ENCODE results near the gene TJP3.
"Not testable (repeated sequence)": the region's sequence is repeated elsewhere in the genome, so short reads cannot be mapped to it uniquely, and the experiment has no call there.

TJP3 gene, protein sequence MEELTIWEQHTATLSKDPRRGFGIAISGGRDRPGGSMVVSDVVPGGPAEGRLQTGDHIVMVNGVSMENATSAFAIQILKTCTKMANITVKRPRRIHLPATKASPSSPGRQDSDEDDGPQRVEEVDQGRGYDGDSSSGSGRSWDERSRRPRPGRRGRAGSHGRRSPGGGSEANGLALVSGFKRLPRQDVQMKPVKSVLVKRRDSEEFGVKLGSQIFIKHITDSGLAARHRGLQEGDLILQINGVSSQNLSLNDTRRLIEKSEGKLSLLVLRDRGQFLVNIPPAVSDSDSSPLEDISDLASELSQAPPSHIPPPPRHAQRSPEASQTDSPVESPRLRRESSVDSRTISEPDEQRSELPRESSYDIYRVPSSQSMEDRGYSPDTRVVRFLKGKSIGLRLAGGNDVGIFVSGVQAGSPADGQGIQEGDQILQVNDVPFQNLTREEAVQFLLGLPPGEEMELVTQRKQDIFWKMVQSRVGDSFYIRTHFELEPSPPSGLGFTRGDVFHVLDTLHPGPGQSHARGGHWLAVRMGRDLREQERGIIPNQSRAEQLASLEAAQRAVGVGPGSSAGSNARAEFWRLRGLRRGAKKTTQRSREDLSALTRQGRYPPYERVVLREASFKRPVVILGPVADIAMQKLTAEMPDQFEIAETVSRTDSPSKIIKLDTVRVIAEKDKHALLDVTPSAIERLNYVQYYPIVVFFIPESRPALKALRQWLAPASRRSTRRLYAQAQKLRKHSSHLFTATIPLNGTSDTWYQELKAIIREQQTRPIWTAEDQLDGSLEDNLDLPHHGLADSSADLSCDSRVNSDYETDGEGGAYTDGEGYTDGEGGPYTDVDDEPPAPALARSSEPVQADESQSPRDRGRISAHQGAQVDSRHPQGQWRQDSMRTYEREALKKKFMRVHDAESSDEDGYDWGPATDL

DNA sequence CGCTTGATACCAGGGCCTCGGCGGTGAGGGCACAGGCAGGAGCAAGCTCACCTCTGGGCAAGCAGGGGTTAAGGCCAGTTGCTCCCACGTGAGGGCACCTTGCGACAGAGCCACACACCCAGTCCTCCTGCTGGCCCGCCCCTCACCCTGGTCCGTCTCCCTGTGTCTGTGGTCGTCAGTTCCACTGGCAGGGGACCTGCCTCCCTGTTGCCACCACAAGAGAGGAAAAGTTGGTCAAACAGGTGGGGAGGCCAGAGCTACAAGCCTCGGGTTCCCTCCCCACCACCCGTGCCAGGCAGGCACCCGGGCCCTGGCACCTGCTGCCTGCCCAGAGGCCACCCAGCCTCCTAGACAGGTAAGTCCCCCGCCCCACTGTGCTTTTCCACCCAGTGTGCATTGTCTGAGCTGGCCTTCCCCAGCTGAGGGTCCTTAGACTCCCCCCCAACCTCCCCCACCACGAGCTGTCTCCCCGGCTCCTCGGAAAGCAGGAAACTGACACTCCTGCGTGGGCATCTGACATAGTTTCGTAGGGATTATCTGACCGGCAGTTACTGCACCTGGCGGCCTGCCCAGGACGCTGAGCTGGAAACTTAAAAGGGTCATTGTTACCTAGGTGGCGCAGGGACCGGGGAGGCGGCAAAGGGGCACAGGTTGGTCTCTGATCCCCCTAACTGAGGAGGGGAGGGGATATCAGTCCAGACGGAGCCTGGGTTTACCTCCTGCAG, at the start of gene TJP3:
Gene TJP3 (plus strand): TSS at position 178 of the 725 bp plus-strand sequence. CDS start 20,049 bp downstream, outside the sequence.
- DNase-seq: no peak

DNA sequence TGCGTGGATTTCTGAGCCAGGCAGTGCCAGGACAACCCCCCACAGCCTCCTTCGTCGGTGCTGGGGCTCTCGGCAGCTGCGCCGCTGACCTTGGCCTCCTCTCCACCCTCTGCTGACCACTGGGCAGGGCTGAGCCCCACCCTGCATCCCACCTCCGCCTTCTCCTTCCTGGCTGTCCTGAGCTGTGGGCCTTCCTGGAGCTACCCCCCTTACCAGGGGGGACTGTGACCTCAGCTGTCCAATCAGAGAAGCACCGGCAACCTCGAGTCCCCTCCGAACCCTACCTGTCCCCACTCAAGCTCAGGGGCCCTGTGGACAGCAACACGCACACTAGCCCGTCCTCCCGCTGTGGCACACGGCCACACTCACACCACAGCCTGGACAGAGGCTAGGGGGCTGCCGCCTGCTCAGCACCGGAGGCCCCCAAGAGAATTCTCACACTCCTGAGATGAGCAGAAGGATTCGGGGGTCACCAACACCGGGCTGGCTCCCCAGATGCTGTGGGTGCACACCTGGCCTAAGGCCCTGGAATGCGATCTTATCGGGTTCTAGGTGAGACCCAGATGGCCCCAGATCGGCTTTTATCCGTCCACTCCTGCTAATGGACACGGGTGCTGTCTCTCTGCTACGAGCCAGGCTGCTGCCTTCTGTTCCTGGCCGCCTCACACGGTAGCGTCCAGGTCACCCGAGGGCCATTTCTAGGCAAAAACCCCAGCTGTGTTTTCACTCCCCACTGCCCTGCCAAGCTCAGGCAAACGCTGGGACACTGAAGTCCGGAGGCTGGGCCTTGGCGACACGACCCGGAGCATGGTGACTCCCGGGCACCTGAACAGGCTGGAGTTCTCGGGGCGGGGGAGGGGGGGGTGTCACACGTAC, 49.1 kb upstream of the TJP3 start:
- DNase-seq: no peak

DNA sequence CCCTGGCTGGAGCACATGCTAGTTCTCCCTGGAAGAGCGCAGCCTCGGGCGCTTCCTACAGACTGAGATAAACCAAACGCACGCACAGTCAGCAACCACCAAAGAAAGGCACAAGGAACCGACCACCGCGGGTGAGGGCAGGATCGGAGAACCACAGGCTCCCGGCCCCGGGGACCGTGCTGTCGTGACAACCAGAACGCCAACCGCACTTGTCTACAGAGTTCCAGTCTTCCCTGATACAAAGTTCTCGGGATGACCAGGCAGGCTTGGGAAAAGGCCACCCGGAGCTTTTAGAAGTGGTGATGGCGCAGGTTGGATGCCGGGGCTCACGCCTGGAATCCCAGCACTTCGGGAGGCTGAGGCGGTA, 48.5 kb upstream of the TJP3 start:
- no peak for DNase-seq

DNA sequence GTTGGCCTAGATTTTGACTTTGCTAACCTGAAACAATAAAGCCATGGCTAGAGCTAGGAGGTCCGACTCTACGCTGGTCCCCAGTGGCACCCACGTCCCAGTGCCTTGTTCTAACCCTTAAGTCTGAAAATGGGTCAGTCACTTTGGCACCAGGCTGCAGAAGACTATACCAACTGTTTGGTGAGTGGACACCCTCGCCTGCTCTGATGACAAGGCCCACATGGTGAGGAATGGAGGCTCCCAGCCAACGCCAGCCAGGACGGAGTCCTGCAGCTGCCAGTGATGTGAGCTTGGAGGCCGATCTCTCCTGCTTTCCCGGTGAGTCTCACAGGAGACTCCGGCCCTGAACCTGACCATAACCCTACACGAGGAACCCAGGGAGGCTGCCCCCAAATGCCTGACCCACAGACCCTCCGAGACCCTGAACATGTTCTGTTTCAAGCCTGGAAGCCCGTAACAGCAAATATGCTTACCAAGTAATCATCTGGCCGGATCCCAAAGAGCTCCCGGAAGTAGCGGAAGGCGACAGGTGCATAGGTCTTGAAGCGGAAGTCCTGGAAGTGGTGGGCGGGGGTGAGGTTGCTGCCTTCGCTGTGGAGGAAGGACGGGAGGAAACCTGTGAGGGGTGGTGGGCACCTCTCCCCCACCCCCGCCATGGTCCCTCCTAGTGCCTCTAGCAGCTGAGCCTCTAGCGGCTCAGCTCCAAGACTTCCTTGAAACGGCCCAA, 47.5 kb upstream of the TJP3 start:
- no peak for DNase-seq

DNA sequence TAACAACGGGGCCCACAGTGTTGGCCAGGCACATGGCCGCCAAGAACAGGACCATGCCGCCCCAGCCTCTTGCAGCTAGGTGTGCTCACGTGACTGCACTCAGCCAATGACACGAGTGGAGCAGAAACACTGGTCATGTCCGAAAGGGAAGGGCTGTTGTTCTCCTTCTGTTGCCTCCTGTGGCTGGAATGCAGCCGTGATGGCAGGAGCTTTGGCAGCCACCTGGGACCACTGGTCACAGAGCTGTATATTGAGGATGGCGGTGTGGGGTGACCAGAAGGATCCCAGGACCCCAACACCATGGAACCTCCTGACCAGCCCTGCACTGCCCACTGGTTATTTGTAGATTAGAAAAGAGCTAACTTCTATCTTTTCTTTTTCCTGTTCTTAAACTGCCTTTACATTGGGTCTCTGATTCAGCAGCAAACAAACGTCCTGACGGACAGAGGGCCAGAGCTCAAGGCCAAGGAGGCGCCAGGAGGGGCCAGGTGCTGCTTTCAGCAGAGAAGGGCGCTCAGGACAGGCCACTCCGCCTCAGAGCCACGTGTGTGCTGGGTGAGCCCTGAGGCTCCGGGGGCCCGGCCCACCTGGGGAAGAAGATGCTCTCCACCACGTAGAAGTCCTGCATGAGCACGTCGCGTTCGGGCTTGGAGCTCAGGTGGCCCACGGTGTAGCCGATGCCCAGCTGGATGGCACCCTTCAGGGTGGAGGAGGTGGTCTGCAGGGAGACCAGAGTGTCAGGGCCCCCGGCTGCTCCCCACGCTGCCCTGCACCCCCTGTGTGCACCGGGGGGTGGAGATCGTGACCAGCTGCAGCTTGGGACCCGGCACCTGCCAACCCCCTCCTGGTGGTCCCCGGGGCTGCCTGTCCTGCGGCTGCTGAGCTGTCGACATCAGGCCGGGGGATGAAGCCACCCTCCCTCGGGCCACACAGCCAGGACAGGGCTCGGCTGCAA, 46.6 kb upstream of the TJP3 start:
- DNase-seq: no peak

DNA sequence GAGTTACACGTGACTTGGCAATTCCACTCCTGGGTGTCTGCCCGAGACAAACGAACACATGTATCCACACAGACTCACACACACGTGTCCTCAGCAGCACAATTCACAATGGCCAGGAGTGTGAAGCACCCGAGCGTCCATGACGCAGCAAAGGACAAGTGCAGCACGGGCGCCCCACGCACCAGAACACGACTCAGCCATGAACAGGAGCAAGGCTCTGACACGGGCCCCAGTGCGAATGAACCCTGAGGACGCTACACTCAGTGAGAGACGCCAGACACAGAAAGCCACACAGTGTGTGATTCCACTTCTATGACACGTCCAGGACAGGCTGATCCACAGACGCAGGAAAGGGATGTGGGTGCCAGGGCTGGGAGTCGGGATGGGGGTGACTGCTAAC, 44.3 kb upstream of the TJP3 start:
- DNase-seq: no peak

DNA sequence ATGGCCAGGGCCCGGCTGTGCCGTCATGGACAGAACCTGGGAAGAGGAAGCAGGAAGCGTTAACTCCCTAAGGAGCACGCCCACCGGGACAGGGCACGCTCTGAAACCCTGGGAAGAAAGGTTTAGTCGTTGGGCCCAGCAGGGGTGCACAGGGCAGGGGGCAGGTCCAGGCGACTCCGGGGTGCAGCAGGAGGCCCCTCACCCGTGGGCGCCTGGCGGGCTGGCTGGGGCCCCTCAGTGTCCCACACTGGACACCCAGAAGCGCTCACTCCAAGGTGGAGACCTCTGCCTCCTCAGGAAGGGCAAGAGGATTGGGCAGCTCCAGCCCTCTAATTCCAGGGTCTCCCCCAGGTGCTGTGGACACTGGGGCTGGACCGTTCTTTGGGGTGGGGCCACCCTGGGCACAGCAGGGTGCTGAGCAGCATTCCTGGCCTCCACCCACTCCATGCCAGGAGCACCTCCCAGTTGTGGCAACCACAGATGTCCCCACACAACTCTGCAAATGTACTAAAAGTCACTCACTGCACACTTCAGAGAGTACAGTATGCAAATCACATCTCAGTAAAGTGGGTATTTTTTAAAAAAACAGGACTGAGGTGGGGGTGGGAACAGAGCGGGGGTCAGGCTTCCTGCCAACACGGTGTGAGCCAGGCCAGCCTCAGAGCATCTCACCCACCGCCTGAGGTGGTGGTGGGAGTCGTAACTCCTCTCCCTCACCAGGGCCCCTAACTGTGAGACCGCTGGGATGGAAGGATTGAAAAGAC, 43.1 kb upstream of the TJP3 start:
- DNase-seq: no peak

DNA sequence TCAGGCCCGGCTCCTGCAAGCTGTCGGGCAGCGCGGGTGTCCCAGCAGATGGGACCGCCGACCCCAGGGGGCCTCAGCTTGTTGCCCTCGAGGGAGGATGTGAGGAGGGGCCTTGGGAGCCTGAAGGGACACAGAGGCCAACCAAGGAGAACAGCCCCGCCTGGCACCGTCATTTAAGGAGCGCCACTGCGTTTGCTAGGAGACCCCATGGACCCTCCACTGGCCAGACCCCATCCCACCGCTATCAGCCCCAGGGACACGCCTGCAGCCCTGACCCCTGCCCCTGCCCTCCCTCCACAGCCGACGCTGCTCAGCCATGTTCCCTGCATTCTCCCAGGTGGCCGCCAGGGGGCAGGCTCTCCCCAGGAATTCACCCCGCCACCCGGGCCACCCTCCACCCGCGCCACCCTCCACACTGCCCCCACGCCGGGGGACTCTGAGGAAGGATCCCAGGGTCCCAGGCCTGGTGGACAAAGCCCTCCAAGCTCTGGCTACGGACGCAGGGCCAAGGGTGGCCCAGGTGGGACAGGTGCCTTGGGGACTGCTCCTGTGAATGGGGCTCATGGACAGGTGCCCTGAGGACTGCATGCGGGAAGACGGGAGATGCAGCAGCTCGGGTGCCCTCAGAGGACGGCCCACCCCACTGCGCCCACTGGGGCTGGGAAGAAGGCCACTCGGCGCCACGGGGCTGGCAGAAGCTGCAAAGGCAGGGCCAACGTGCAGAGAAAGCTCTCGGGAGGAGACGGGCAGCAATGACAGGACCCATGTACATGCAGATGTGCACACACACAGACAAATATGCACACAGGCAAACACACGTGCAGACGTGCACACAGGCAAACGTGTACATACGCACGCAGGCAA, 42.3 kb upstream of the TJP3 start:
- peak; percentile 66 to 77 for DNase-seq

DNA sequence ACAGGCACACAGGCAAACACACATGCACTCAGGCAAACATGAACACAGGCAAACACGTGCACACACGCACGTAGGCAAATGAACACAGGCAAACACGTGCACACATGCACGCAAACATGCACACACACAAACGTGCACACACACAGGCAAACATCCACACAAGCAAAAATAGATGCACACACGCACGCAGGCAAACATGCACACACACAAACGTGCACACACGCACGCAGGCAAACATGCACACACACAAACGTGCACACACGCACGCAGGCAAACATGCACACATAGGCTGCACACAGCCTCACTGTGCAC, 41.7 kb upstream of the TJP3 start:
- not testable (repeated sequence) for DNase-seq

DNA sequence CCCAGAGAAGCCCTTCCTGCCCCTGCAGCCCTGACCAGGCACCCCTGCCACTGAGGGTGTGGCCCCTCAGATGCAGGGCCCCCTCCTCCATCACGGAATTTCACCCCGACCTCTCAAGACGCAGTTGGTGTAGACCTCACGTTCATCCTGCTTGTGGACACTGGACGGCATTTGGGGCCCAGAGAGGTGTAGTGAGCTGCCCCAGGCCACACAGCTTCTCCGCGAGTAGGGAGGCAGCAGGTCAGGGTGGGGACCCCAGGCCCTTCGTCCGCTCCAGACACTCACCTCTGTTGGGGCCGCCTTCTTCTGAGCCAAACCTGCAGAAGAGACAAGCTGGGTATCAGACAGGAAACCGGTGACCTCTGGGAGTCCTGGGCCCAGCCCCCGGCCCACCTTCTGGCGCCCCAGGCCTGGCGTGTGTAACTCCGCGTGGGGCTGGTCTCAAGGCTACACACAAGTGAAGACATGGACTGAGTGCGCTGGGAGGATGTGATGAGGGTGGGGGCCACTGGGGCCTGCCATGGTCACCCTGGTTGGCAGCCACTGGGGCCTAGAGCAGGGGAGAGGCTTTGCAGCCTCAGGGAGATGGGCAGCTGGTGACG, 41.0 kb upstream of the TJP3 start:
- DNase-seq: no peak

DNA sequence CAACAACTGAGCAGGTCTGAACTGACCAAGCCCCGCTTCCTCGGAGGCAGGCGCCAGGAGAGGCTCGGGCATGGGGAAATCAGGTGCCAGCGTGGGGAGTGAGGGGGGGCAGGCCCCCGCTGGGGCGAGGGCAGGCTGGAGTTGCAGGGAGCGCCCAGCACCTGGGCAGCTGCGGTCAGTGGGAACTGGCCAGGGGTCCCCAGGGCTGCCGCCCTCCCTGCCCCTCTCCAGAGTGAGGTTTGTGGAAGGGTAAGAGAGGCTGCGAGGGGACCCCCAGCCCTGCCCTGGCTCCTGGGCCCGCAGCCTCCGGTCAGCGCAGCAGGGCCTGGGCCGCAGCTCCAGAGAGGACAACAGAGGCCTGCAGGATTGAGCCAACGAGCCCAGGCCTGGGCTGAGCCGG, 40.4 kb upstream of the TJP3 start:
- DNase-seq: no peak

DNA sequence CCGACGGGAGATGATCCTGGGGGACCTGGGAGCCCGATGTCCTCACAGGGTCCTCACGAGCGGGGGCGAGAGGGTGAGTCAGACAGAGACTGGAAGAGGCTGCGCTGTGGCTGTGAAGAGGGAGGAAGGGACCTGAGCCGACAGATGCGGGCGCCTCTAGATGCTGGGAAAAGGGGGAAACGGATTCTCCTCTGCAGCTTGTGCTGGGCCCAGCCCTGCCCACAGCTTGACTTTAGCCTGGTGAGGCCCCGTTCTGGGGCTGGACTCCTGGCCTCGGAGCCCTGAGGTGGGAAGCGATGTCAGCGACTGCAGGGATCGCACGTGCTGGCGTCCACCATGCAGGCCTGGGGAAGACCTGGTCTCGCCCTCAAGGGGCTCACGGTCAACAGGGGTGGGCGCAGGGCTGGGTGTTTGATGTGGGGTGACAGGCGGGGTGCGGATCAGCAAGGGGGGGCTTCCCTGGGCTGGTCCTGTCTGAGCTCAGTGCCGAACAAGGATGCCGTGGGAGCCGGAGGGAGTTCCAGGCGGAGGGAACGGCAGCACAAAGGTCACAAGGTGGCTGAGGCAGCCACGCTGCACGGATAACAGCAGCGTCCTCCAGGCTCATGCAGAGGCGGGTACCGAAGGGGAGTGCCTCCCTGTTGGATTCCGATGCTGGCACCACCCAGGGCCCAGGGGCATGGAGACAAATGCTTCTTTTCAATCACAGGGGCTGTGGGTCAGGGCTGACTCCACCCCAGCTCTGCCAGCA, 39.7 kb upstream of the TJP3 start:
- DNase-seq: no peak

DNA sequence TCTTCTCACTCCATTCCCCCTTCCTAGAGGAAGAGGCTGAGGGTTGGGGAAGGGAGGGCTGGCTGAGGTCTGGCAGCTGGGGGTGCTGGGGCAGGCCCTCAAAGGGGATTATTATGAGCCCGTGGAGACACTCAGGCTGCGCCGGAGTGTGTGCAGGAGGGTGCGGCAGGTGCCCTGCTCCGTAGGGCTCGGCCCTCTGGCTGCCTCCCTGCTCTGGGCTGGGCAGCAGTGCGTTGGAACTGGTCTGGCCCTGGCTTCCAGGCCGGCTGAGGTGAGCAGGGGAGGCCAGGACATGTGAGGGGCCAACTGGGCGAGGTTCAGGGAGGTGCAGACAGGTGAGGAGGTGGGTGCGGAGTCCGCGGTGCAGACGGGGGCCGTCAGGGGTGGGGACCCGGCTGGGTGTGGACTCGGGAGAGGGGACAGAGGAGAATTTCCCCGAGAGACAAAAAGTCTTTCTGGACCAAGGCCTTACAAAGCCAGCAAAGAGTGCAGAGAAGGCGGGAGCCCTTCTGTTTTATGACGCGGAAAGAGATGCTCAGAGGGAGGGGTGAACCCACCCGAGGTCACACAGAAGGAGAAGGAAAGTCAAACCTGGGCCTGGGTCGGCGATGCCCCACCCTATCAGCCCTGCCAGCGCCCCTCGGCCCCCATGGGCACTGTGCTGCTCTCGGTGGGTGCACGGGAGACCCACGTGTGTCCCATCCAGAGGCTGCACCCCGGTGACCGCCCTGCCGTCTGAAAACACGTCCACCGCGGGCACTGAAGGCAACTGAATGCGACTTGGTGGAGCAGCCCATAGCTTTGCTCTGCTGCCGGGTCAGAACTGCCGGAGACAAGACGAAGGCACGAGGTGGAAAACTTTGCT, 38.9 kb upstream of the TJP3 start:
- DNase-seq: no peak

DNA sequence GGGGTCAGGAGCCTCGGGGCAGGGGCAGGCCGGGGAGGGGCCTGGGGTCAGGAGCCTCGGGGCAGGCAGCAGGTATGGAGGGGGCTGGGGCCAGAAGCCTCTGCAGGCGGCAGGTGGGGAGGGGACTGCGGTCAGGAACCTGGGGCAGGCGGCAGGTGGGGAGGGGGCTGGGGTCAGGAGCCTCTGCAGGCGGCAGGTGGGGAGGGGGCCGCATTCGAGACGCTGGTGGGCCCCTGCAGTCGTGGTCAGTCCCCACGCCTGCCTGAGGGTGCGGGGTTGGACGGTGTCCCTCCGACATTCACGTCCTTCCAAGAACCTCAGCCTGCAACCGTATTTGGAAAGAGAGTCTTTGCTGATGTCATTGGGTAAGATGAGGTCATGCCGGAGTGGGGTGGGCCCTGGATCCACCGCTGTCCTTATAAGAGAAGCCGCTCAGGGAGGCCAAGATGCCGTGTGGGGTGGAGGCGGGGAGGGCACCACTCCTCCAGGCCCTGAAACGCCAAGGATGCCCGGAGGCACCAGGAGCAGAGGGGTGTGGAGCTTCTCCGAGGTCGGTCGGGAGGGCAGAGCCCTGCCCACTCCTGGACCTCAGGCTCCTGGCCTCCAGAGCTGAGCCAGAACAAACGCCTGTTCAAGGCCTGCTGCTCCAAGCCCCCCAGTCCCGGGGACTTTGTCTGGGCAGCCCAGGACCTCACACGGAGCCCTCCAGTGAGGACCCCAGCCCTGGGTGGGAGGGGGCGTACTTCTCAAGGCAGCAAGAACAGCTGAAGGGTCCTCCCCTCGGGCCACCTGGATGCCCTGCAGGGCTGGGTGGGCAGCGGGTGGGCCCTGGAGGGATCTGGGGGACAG, 38.0 kb upstream of the TJP3 start:
- no peak for DNase-seq

Data from CD4-positive, alpha-beta T cell treated with Interleukin-1 beta for 1 hour (primary cell).